Motor neuron (in vitro differentiated cells): ENCODE measurements around the gene TEX261. TPM values are rescaled to one million over a fixed set of nuclear protein-coding genes. Genes with fewer than 3 reads are reported as not detected.

Experiments used
- ATAC-seq, 8 experiments: fragments of 200-7000 bp; cut with Tn5 transposase; replicated peaks in 6 of 8; 2 replicates each; pipeline ENCODE4 v1.8.0; 2021; ENCODE audit warnings: mild to moderate bottlenecking in 8 of 8, moderate library complexity in 8 of 8
- H3K27ac ChIP-seq, 2 donors: fragments of 250-450 bp; sonication (Bioruptor Pico); 2 replicates each; pipeline ENCODE4 v1.9.0; 2021; ENCODE audit warnings: antibody characterized with exemption in 2 of 2, mild to moderate bottlenecking in 2 of 2, moderate library complexity in 1 of 2
- H3K4me1 ChIP-seq, 2 donors: fragments of 250-450 bp; sonication (Bioruptor Pico); replicated peaks in 1 of 2; 2 replicates each; pipeline ENCODE4 v1.6.1; 2021; ENCODE audit warnings: antibody characterized with exemption in 2 of 2, mild to moderate bottlenecking in 2 of 2, moderate library complexity in 1 of 2
- H3K4me3 ChIP-seq, 5 donors: fragments of 250-450 bp; sonication (Bioruptor Pico); 2 replicates each; pipeline ENCODE4 v1.9.0; 2021; ENCODE audit warnings: antibody characterized with exemption in 5 of 5, mild to moderate bottlenecking in 5 of 5, moderate library complexity in 4 of 5
- WGBS, 10 experiments: fragments of 450-650 bp; shearing (Covaris generic); methylation state at CpG; one replicate each; pipeline ENCODE4 v1.0.0; 2022; 5-methylcytosine and 5-hydroxymethylcytosine counted together
- in situ Hi-C, 9 experiments: fragments of 400-800 bp; cut with MboI; loops; one replicate each; pipeline ENCODE4 v1.15.0; 2021; ENCODE audit warnings: low sequenced_read_pairs in 9 of 9, low pct_unique_long_range_greater_than_20kb in 2 of 9; ENCODE audit not compliant: unreplicated experiment in 9 of 9
- total RNA-seq, 8 experiments: library from RNA; unstranded; fragments of 300-600 nt; gene quantifications; 2 replicates each; pipeline versions ENCODE4 v1.2.3 to v1.2.4, GENCODE V29; 2022

The TEX261 gene
- total RNA-seq, 8 experiments from 2014 or later = 10.3 to 42.1 (median 24.2) TPM

DNA sequence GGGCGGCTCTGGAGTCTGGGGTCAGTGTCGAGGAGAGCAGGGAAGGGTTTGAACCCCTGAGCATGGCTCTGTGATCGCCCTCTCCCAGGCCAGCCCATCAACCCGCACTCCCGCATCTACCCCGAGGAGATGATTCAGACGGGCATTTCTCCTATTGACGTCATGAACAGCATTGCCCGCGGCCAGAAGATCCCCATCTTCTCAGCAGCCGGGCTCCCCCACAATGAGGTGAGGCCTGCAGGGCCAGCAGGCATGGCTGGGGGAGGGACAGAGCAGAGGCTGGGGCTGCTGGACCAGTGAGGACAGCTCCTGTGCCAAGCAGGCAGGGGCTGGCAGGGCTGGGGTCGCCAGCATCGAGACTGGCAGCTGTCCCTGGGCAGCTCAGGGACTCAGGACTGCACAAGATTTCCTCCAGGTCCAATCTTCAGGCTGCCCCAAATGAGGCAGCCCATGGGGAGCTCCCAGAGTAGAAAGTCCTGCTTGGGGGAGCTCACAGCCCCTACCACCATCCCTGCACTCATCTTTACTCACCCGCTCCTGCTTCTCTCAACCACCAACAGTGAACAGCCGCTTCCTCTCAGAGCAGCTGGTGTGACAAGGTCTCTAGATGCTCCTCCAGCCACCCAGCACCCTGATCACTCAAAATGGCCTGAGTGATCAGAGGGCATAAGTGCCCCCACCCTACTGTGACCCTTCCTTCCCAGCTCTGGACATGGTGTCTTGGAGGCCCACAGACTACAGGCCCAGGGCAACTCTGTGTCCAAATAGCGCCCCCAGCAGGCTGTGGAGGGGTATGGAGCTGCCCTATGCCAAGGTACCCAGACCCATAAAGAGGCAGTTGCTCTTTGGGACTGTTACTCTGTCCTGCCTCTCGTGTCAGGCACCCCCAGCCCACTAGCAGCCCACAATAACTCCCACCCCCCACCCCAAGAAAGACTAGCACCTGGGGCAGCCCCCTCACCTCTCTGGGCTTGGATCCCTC lies 34.5 kb downstream of the TEX261 start:
- Histone ChIP-seq H3K4me1 (no peaks in the 10 kb centered on the region), H3K4me3 (no peak overlapping the region), H3K27ac (no peak overlapping the region)
- ATAC-seq = no peak
- WGBS, 10 experiments = 80 to 100% (median 91%) methylated on average over 1 to 5 of the region's 17 CpGs; no CpG with 5 or more reads in 5 of the 10 experiments
- in situ Hi-C loops = loop anchor here in 4 of 9 experiments (25.0 kb wide), 2 partner anchors 98 to 298 kb away; no protein-coding TSS in a partner anchor

DNA sequence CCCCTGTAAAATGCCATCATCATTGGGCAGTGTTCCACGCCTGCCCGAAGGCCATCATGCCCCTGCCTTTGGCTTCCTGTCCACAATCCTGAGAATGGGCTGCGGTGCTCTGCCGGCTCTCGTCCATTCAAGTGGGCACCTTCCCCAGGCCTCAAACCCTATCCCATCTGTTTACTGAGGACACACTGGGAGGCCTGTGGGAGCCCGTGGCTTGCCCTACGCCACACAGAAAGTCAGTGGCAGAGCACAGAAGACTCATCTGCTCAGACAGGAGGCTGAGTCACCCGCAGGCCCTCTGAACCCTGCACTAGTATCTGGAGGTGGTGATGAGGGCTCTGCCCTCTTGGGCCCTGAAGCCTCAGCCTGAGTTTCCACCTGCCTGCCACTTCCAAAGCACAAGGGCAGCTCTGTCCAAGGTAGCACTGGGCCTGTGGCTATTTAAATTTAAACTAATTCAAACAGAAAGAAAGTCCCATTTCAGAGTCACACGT lies 35.4 kb downstream of the TEX261 start:
- WGBS, 10 experiments = 75 to 90% (median 83%) methylated on average over 2 to 9 of the region's 9 CpGs; no CpG with 5 or more reads in 6 of the 10 experiments
- in situ Hi-C loops = loop anchor here in 4 of 9 experiments (25.0 kb wide), 2 partner anchors 97 to 297 kb away; no protein-coding TSS in a partner anchor
- H3K4me1 ChIP-seq = no peaks in the 10 kb centered on the region
- ATAC-seq = no peak
- H3K4me3 ChIP-seq = no peak overlapping the region
- H3K27ac ChIP-seq = no peak overlapping the region

GRCh38 chr2:70958759-70959158 lies 35.9 kb downstream of the TEX261 start:
- WGBS, 10 experiments = 48 to 80% methylated on average over 3 to 4 of the region's 6 CpGs; no CpG with 5 or more reads in 8 of the 10 experiments
- in situ Hi-C loops = loop anchor here in 4 of 9 experiments (25.0 kb wide), 2 partner anchors 96 to 296 kb away; no protein-coding TSS in a partner anchor
- Histone ChIP-seq H3K4me3 (no peak overlapping the region), H3K27ac (no peak overlapping the region), H3K4me1 (no peaks in the 10 kb centered on the region)
- ATAC-seq = no peak

GRCh38 chr2:70957798-70958197 lies 36.9 kb downstream of the TEX261 start:
- no peaks in the 10 kb centered on the region for H3K4me1 ChIP-seq
- no peak overlapping the region for H3K4me3 ChIP-seq
- in situ Hi-C loops = loop anchor here in 4 of 9 experiments (25.0 kb wide), 2 partner anchors 95 to 295 kb away; no protein-coding TSS in a partner anchor
- no peak overlapping the region for H3K27ac ChIP-seq
- WGBS, 10 experiments = 83% methylated on average over 2 of the region's 6 CpGs; no CpG with 5 or more reads in 9 of the 10 experiments
- no peak for ATAC-seq

GRCh38 chr2:70956141-70956540 lies 38.5 kb downstream of the TEX261 start:
- Histone ChIP-seq H3K4me3 (no peak overlapping the region), H3K27ac (no peak overlapping the region), H3K4me1 (no peaks in the 10 kb centered on the region)
- 40 to 100% (median 92%) methylated on average over 1 to 2 of the region's 2 CpGs; no CpG with 5 or more reads in 3 of the 10 experiments for WGBS, 10 experiments
- no peak for ATAC-seq
- in situ Hi-C loops = loop anchor here in 4 of 9 experiments (25.0 kb wide), 2 partner anchors 94 to 294 kb away; no protein-coding TSS in a partner anchor

DNA sequence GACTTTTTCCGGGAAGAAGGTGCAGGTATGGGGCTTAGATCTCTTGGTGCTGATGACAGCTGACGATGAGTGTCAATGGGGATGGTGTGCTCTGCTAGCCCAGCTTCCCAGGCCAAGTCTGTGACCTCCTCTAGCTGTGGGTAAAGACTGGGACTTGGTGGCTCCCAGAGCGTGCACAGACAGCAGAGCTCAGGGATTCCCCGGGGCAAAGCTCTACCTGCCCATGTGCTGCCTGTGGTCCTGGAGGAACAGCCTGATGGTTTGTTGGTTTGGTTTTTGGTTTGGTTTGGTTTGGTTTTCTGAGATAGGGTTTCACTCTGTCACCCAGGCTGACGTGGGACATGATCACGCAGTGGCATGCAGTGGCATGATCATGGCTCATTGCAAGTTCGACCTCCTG lies 39.8 kb downstream of the TEX261 start:
- WGBS, 10 experiments = 60 to 100% (median 81%) methylated on average over 1 to 5 of the region's 7 CpGs; no CpG with 5 or more reads in 1 of the 10 experiments
- no peak overlapping the region for H3K27ac ChIP-seq
- H3K4me1 ChIP-seq = no peaks in the 10 kb centered on the region
- H3K4me3 ChIP-seq = no peak overlapping the region
- no peak for ATAC-seq
- in situ Hi-C loops = loop anchor here in 4 of 9 experiments (25.0 kb wide), 2 partner anchors 93 to 293 kb away; no protein-coding TSS in a partner anchor

GRCh38 chr2:70949086-70949485 lies 45.6 kb downstream of the TEX261 start:
- in situ Hi-C loops = loop anchor here in 3 of 9 experiments (5.0 to 25.0 kb wide), 4 partner anchors 74 to 162 kb away; partner anchors contain the start of gene FIGLA (in 1 of the 3)
- 60 to 100% (median 80%) methylated on average over 2 to 10 of the region's 11 CpGs; no CpG with 5 or more reads in 2 of the 10 experiments for WGBS, 10 experiments
- H3K4me3 ChIP-seq = no peak overlapping the region
- H3K27ac ChIP-seq = no peak overlapping the region
- ATAC-seq = no peak
- H3K4me1 ChIP-seq = peaks cover 0 to 3% of the 10 kb centered on the region in 2 donors

GRCh38 chr2:70948337-70949003 lies 46.2 kb downstream of the TEX261 start:
- ATAC-seq = peak; percentile 92 to 99 (median 94)
- WGBS, 10 experiments = 0 to 67% (median 16%) methylated on average over 1 to 17 of the region's 27 CpGs; no CpG with 5 or more reads in 2 of the 10 experiments
- Histone ChIP-seq H3K27ac (no peak overlapping the region), H3K4me3 (peak overlapping the region in 2 of 5 donors; percentile 4 to 10), H3K4me1 (peaks cover 5% of the 10 kb centered on the region in 2 donors)
- in situ Hi-C loops = loop anchor here in 3 of 9 experiments (5.0 to 25.0 kb wide), 4 partner anchors 74 to 161 kb away; partner anchors contain the start of gene FIGLA (in 1 of the 3)

GRCh38 chr2:70947556-70948184 lies 47.0 kb downstream of the TEX261 start:
- in situ Hi-C loops = loop anchor here in 3 of 9 experiments (5.0 to 25.0 kb wide), 4 partner anchors 73 to 160 kb away; partner anchors contain the start of gene FIGLA (in 1 of the 3)
- Histone ChIP-seq H3K27ac (no peak overlapping the region), H3K4me1 (peaks cover 11 to 13% of the 10 kb centered on the region in 2 donors), H3K4me3 (no peak overlapping the region)
- WGBS, 10 experiments = 0 to 80% (median 62%) methylated on average over 1 to 10 of the region's 11 CpGs
- peak in 3 of 8 experiments; percentile 23 to 49 (median 40) for ATAC-seq

GRCh38 chr2:70946832-70947442 lies 47.7 kb downstream of the TEX261 start:
- in situ Hi-C loops = loop anchor here in 3 of 9 experiments (5.0 to 25.0 kb wide), 4 partner anchors 72 to 160 kb away; partner anchors contain the start of gene FIGLA (in 1 of the 3)
- 0 to 100% (median 31%) methylated on average over 1 to 7 of the region's 8 CpGs; no CpG with 5 or more reads in 2 of the 10 experiments for WGBS, 10 experiments
- Histone ChIP-seq H3K27ac (no peak overlapping the region), H3K4me1 (peaks cover 11 to 16% of the 10 kb centered on the region in 2 donors), H3K4me3 (no peak overlapping the region)
- peak; percentile 15 to 60 (median 37) for ATAC-seq

DNA sequence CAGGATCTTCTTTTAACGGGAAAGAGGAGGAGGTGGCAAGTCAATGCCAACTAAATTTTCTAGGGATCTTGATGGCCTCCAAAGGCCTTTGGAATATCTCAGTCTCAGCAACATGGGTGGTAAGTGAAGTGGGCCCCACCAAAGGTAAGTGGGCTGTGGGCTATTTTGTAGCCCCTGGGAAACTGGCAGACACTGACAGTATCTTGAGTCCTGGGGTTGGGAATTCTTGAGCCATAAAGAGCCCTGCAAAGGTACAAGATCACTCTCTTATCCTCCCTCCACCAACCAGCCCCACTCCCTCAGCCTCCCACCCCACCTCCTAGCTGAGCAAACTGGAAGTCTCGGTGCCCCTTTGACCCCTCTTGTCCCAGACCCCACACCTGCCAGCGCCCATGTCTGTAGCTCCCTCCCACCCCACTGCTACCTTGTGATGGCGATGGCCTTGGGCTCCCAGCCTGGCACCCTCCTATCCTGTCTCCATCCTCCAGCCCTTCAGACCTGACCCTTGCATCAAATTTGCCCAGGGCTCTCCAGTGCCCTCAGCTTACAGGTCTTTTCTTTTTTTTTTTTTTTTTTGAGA lies 50.5 kb downstream of the TEX261 start:
- Histone ChIP-seq H3K27ac (no peak overlapping the region), H3K4me1 (peaks cover 19 to 29% of the 10 kb centered on the region in 2 donors), H3K4me3 (no peak overlapping the region)
- in situ Hi-C loops = loop anchor here in 2 of 9 experiments (10.0 to 25.0 kb wide), 3 partner anchors 69 to 157 kb away; partner anchors contain the start of gene FIGLA (in 1 of the 2)
- no peak for ATAC-seq
- 43 to 80% (median 67%) methylated on average over 1 of the region's 4 CpGs; no CpG with 5 or more reads in 7 of the 10 experiments for WGBS, 10 experiments
